Muscle of leg (tissue), 11 donors: ENCODE results near the gene LRIG1. TPM values are rescaled to one million over a fixed set of nuclear protein-coding genes. Genes with fewer than 3 reads are reported as not detected.
A peak's percentile ranks its signal among the peaks of the same experiment; 100 is the strongest.

Experiments used
- DNase-seq: peaks from one replicate; pipeline ENCODE4 v3.0.0; 2013
- H3K27ac ChIP-seq: one replicate; pipeline ENCODE4 v1.5.1; 2013; ENCODE audit warnings: mild to moderate bottlenecking, low read length, control low read depth
- H3K27me3 ChIP-seq: one replicate; pipeline ENCODE4 v1.6.1; 2013; ENCODE audit warnings: low read length; ENCODE audit not compliant: control insufficient read depth, insufficient read depth
- H3K36me3 ChIP-seq: one replicate; pipeline ENCODE4 v1.6.1; 2013; ENCODE audit warnings: low read length; ENCODE audit not compliant: control insufficient read depth, insufficient read depth
- H3K4me1 ChIP-seq: one replicate; pipeline ENCODE4 v1.6.1; 2013; ENCODE audit warnings: low read length; ENCODE audit not compliant: control insufficient read depth, insufficient read depth
- H3K4me3 ChIP-seq: one replicate; pipeline ENCODE4 v1.5.1; 2013; ENCODE audit warnings: low read length, control low read depth
- H3K9me3 ChIP-seq: replicated peaks from 2 replicates; pipeline ENCODE4 v1.6.1; 2013; ENCODE audit warnings: low read depth, low read length; ENCODE audit not compliant: control insufficient read depth
- WGBS: methylation state at CpG from one replicate; pipeline ENCODE4 v1.1.5; 2013; ENCODE audit warnings: missing lambda C conversion rate; ENCODE audit not compliant: insufficient coverage; 5-methylcytosine and 5-hydroxymethylcytosine counted together
- polyA plus RNA-seq, 8 donors: library from polyadenylated mRNA; unstranded; fragments of 120-200 nt; gene quantifications; one replicate each; pipeline versions ENCODE4 v1.2.1 to v1.2.3, GENCODE V29; 2013; ENCODE audit warnings: inconsistent platforms in 1 of 8, low replicate concordance in 1 of 8; ENCODE audit not compliant: insufficient read length in 8 of 8, insufficient read depth in 1 of 8
- total RNA-seq: library from RNA; stranded (reverse); fragments of 120-200 nt; gene quantifications from one replicate; pipeline ENCODE4 v1.2.4, GENCODE V29; 2013

The LRIG1 gene
- total and polyA plus RNA-seq, 9 donors, result 79.6 to 127 (median 103) TPM

DNA sequence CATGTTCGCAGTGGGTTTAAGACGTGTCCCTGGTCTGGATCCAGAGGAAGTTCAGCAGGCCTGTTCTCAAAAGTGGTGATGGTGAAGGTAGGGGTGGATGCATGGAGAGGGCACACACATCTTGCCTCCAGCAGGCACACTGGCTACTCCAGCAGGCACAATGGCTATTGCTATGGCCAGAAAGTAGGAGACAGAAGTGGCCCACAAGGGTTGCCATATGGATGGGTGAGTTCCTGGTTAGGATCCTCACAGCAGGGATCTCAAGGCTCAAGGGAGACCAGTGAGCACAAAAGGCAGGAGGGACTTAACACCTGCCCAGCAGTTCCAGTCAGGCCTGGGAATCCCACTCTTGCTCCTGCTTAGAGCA, 107.9 kb downstream of the LRIG1 start:
- H3K36me3 ChIP-seq, result peaks cover 64% of the 10 kb centered on the region
- H3K27me3 ChIP-seq, result no peaks in the 10 kb centered on the region
- no peaks in the 10 kb centered on the region for H3K9me3 ChIP-seq
- H3K27ac ChIP-seq, result peak overlapping the region; percentile 71
- 82% methylated on average over 2 of the region's 2 CpGs for WGBS
- no peak overlapping the region for H3K4me3 ChIP-seq
- DNase-seq, result no peak
- H3K4me1 ChIP-seq, result peaks cover 40% of the 10 kb centered on the region

DNA sequence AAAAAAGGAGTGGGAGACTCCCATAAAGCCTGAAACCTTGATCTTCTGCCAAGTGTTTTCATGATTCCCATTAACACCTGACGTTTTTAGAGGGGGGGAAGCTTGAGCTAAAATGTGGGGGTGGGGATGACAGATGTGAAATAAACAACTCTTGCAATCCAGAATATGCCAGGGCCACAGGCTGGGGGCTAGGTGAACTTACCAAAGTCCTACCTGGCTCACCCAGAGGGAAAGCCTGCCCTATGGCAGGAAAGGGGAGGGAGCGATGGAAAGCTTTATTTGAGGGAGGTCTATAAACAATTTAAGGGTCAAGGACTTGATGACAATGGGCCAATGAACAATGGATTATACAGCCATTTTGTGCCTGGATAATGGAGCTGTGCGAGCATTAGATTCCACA, 108.3 kb downstream of the LRIG1 start:
- Histone ChIP-seq H3K27ac (peak overlapping the region; percentile 71), H3K4me1 (peaks cover 35% of the 10 kb centered on the region), H3K27me3 (no peaks in the 10 kb centered on the region), H3K4me3 (no peak overlapping the region), H3K9me3 (no peaks in the 10 kb centered on the region), H3K36me3 (peaks cover 60% of the 10 kb centered on the region)
- DNase-seq, result no peak
- WGBS, result 90% methylated on average over 2 of the region's 3 CpGs

DNA sequence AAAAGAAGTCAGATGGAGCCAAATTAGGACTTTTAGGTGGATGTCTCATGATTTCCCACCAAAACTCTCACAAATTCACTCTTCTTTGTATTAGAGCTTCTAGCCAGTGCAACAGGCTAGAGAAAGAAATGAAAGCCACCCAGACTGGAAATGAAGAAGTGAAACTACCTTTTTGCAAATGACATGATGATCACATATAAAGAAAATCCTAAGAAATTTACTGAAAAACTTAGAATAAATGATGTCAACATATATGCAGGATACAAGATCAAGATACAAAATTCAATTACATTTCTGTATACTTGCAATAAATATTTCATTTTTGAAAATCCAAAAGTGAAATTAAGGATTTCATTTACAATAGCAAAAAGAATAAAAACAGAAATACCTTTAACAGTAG, 110.8 kb downstream of the LRIG1 start:
- Histone ChIP-seq H3K36me3 (peaks cover 59% of the 10 kb centered on the region), H3K27me3 (no peaks in the 10 kb centered on the region)
- DNase-seq, result no peak

DNA sequence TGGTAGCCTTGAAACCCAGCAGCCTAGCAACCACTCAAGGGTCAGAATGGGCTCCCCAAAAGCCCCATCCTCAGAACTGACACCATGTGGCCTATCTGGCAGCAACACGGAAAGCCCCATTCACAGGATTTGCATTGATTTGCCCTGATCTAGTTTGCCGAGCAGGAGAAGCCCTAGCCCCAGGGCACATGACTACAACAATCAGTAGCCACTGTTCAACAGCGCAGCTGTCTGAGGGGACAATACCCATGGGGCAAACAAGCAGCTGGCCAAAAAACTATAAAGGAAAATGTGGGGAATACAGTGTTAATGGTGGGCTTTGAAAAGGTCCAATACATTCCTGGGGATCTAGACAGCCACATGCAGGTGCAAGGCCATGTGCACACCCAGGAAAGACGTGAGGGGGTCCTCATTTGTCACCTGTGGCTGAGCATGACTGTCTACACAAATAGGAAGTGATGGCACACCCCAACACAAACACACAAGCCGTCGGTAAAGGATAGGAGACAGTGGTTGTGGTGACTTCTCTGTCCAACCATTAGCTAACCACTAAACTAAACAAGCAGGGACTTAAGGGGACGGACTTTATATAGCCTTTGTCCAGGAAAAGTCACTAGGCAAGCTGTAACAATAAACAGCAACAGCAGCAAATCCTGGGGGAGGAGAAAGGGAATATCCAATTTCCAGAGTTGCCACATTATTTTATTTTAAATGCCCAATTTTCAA, 113.7 kb downstream of the LRIG1 start:
- Histone ChIP-seq H3K4me1 (peaks cover 10% of the 10 kb centered on the region), H3K27me3 (no peaks in the 10 kb centered on the region), H3K36me3 (peaks cover 64% of the 10 kb centered on the region), H3K9me3 (no peaks in the 10 kb centered on the region), H3K27ac (no peak overlapping the region), H3K4me3 (no peak overlapping the region)
- DNase-seq, result no peak
- no CpG with 5 or more reads among the region's 7 CpGs for WGBS

More for the DNA sequence above, 110.8 kb downstream of the LRIG1 start:
- H3K27ac ChIP-seq, result no peak overlapping the region
- H3K9me3 ChIP-seq, result no peaks in the 10 kb centered on the region
- no peak overlapping the region for H3K4me3 ChIP-seq
- H3K4me1 ChIP-seq, result peaks cover 32% of the 10 kb centered on the region

- no peak overlapping the region for H3K4me3 ChIP-seq
- WGBS, result 96% methylated on average over 12 of the region's 12 CpGs
- no peak overlapping the region for H3K27ac ChIP-seq
- no peaks in the 10 kb centered on the region for H3K9me3 ChIP-seq
- no peaks in the 10 kb centered on the region for H3K27me3 ChIP-seq
- DNase-seq, result no peak
- peaks cover 69% of the 10 kb centered on the region for H3K36me3 ChIP-seq
- peaks cover 18% of the 10 kb centered on the region for H3K4me1 ChIP-seq
Measured at GRCh38 chr3:66386011-66386924, 114.6 kb downstream of the LRIG1 start.

- Histone ChIP-seq H3K4me3 (no peak overlapping the region), H3K27ac (no peak overlapping the region), H3K9me3 (no peaks in the 10 kb centered on the region), H3K27me3 (no peaks in the 10 kb centered on the region), H3K4me1 (peaks cover 22% of the 10 kb centered on the region), H3K36me3 (peaks cover 79% of the 10 kb centered on the region)
- DNase-seq, result no peak
Measured at GRCh38 chr3:66385066-66385465, 115.8 kb downstream of the LRIG1 start.

- Histone ChIP-seq H3K9me3 (no peaks in the 10 kb centered on the region), H3K4me1 (peaks cover 22% of the 10 kb centered on the region), H3K4me3 (no peak overlapping the region), H3K27ac (no peak overlapping the region), H3K27me3 (no peaks in the 10 kb centered on the region), H3K36me3 (peaks cover 87% of the 10 kb centered on the region)
- DNase-seq, result no peak
- 94% methylated on average over 20 of the region's 20 CpGs for WGBS
Measured at GRCh38 chr3:66383998-66384745, 116.7 kb downstream of the LRIG1 start.

- H3K36me3 ChIP-seq, result peaks cover 90% of the 10 kb centered on the region
- H3K27ac ChIP-seq, result no peak overlapping the region
- 96% methylated on average over 18 of the region's 18 CpGs for WGBS
- H3K4me3 ChIP-seq, result no peak overlapping the region
- H3K4me1 ChIP-seq, result peaks cover 22% of the 10 kb centered on the region
- H3K27me3 ChIP-seq, result no peaks in the 10 kb centered on the region
- no peak for DNase-seq
- H3K9me3 ChIP-seq, result no peaks in the 10 kb centered on the region
Measured at GRCh38 chr3:66383023-66383422, 117.8 kb downstream of the LRIG1 start.

DNA sequence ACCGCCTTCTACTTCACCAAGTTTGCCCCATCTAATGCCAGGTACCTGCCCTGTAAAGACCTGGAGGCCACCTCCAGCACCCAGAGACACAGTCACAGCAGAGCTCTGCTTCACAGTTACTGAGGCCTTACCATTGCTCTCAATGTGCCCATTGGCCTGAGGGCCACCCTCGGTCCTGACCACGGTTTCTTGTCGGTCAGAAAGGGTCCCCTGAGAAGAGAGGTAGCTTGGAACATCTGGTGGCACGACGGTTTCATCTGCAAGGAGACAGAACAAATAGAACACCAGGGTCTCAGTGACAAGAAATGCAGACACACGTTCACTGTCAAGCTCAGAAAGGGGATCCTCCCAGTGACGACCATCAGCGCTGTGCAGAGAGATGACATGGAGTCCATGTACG, 118.7 kb downstream of the LRIG1 start:
- H3K27ac ChIP-seq, result peak overlapping the region; percentile 62
- 83% methylated on average over 10 of the region's 10 CpGs for WGBS
- DNase-seq, result no peak
- no peaks in the 10 kb centered on the region for H3K27me3 ChIP-seq
- no peak overlapping the region for H3K4me3 ChIP-seq
- no peaks in the 10 kb centered on the region for H3K9me3 ChIP-seq
- peaks cover 25% of the 10 kb centered on the region for H3K4me1 ChIP-seq
- peaks cover 95% of the 10 kb centered on the region for H3K36me3 ChIP-seq

GRCh38 chr3:66381626-66382025, 119.2 kb downstream of the LRIG1 start:
- Histone ChIP-seq H3K4me1 (peaks cover 25% of the 10 kb centered on the region), H3K36me3 (peaks cover 94% of the 10 kb centered on the region), H3K27ac (peak overlapping the region; percentile 62), H3K27me3 (no peaks in the 10 kb centered on the region), H3K4me3 (no peak overlapping the region), H3K9me3 (no peaks in the 10 kb centered on the region)
- DNase-seq, result peak; percentile 86
- 19% methylated on average over 7 of the region's 7 CpGs for WGBS
